Islet precursor cell (in vitro differentiated cells): ENCODE results near the gene RC3H1.
"Not testable (repeated sequence)": the region's sequence is repeated elsewhere in the genome, so short reads cannot be mapped to it uniquely, and the experiment has no call there.

Experiments
- DNase-seq: peaks from one replicate; pipeline ENCODE4 v3.0.0-alpha.2; 2018

The RC3H1 gene

DNA sequence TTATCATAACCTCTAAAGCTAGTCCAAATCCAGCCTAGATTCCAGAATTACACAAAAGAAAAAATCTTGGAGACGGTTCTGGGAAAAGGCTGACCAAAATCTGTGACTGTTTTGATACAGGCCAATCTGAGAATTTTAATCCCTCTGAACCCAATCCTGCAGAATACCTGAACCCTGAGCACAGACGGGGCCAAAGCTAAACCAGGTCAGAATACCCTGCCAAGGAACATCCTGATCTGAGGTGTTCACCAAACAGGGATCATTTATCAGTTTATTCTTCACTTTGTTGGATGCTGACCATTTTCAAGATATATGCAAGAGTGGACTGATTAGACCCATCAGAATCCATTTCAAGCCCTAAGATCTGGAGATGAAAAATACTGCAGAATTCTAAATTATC lies 3.6 kb downstream of the RC3H1 start:
- no peak for DNase-seq

DNA sequence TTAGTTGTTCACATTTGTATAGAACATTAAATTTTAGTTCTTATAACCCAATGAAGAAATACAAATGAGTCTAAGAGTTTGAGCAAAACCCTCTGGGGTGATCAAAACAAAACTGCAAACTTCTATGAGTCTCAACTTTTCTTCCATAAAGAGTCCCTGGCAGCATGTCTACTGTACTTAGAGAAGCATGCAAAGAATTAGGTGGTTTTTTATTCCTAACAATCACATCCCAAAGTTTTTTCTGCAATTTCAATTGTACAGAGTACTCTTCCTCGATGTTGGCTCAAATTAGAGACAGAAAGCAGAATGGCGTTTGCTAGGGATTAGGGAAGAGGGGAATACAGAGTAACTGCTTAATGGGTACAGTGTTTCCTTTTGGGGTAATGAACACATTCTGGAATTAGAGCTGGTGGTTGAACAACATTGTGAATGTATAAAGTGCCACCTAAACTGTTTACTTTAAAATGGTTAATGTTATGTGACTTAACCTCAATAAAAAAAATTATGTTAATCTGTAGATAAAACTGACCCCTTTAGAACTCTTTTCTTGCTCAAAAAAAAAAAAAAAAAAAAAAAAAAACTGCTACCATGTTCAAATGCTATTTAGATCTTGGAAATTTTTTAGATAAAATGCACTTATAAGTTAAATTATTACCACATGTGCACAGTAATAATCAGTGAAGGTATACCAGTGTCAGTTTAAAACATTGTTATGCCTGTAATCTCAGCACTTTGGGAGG lies 4.8 kb downstream of the RC3H1 start:
- DNase-seq: no peak

DNA sequence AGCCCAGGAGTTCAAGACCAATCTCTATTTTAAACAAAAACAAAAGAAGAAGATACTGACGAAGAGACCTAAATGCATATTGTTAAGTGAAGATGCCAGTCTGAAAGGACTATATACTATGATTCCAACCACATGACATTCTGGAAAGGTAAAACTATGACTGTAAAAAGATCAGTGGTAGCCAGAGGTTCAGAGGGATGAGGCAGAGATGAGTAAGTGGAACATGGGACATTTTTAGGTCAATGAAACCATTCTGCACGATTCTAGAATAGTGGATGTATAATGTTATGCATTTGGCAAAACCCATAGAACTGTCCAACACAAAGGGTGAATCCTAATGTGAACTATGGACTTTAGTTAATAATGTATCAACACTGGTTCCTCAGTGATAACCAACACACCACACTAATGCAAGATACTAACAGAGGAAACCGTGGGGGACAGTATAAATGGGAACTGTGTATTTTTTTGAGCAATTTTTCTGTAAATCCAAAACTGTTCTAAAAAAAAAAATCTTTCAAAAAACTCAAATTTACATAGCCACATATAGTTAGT lies 8.2 kb downstream of the RC3H1 start:
- no peak for DNase-seq

DNA sequence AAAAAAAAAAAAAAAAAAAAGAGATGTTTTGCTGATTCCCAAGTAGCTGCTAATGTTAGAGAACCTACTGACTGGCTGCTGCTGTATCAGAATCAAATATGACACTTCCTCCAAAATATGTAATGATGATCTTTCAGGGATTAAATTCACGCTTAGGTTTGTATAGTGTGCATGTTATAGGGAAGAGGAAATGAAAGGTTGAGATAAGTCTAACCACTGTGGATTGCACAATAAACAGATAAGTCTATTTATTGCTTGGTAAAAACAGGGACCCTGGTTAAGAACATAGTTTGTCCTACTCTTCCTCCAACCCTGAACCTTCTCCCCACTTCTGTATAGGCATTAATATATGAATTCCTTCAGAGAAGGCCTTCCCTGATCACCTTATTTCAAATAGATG lies 13.2 kb downstream of the RC3H1 start:
- no peak for DNase-seq

DNA sequence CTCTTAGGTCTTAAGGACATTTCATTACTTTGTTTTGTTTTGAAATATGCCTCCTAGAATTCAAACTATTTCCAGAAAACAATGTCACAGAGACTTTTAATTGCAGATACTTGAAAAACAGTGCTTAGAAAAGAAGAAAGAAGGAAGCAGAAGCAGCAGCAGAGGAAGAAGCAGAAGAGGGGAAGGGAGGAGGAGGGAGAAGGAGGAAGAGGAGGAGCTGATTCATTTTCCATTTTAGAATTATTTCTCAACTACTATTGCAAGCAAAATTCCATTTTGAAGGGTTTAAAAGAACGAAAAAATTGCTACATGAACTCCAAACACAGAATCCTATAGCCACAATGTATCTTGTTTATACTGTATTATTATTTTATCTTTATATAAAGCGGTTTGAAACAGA lies 13.9 kb downstream of the RC3H1 start:
- DNase-seq: no peak

DNA sequence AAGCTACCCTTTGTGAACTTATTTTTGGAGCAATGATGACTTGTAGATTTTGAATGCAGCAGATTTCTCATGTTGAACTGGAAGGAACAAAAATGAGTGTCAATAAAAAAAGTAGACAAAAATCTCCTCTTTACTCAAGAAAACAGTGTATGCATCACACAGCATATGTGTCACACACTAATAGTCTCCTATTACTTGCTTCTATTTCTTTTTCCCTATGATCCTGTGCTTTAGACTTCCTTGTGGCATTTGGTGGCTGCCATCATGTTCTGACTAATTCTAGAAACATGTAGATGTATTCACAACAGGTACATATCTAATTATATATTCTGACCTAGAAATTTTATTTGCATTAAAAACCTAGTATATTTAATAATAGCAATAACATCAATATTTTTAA lies 14.3 kb downstream of the RC3H1 start:
- DNase-seq: no peak

DNA sequence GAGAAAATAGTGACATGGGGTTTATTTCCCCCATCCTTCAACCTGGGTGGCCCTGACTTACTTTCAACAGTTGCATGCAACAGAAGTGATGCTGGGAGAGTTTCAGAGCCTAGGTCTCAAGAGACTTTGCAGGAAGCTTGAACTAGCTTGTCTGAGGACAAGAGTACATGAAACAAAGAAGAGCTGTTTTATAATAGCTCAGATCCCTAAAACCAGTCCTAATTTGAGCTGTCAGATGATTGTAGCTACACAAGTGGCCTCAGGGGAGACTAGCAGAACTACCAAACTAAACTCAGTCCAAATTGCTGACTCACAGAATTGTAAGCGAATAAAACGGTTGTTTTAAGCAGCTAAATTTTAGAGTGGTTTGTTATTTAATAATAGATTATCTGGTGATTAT lies 17.1 kb downstream of the RC3H1 start:
- DNase-seq: no peak

DNA sequence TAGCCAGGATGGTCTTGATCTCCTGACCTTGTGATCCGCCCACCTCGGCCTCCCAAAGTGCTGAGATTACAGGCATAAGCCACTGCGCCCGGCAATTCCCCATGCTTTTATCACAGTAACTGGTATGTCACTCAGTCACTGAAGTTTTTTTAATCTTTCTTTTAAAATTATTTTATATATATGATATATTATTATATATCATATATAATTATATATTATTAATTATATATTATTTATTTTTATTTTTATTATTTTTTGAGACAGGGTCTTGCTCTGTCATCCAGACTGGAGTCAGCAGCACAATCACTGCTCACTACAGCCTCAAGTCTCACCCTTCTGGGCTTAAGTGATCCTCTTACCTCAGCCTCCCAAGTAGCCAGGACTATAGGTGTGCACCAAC lies 18.3 kb downstream of the RC3H1 start:
- DNase-seq: no peak

DNA sequence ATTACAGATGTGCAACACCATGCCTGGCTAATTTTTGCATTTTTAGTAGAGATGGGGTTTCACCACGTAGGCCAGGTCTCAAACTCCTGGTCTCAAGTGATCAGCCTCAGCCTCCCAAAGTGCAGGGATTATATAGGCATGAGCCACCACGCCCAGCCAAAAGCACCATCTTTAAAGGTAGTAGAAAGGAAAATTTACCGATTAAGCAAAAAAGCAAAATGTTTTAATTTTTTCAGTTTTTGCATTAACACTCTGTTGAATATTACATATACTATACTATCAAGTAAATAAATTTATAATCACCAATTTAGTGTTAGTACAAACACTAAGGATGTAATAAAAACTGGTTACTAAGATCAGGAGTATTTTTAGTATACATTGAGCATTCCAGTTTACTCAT lies 20.6 kb downstream of the RC3H1 start:
- no peak for DNase-seq

DNA sequence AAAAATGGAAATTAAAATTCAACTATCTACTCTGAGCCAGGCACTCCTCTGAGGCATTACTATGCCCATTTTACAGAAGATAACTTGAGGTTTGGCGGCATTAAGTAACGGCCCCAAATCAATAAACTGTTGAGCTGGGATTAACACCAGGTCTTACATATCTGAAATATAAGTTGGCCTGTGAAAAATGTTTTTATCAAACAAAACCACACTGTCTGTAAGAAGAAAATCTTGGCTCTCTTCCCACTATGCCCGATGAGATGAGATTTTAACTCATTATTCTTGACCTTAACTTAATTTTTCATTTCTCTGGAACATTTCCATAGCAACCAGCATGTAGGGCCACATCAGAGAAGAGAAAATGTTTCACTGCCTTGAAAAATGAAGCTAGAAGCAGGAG lies 21.8 kb downstream of the RC3H1 start:
- DNase-seq: no peak

DNA sequence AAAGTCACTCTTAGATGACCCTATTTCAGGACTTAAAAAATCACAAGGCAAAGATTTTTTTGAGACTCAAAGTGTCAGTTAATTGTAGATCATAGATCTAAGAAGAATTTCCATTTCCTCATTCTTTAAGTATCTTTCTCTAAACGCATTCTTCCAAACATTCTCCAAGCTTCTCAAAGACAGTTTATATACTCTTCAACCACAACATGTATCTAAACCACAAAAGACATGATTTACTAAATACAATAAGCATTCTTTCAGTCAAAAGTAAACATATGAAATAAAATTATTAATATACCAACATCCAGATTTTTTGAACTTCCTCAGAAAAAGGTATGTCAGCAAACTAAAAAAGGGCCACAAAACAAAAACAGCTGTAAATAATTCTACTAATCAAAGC lies 24.4 kb downstream of the RC3H1 start:
- DNase-seq: no peak

DNA sequence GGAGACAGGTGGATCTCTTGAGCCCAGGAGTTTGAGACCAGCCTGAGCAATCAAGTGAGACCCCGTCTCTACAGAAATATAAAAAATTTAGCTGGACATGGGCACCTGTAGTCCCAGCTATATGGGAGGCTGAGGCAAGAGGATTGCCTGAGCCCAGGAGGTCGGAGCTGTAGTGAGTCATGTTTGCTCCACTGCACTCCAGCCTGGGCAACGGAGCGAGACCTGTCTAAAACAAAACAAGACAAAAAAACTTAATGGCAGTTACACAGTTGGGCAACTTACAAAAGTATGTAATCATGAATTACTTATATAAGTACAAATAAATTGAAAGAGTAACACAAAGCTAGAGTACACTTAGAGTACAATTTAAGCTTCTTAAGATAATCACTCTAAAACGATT lies 25.2 kb downstream of the RC3H1 start:
- no peak for DNase-seq

DNA sequence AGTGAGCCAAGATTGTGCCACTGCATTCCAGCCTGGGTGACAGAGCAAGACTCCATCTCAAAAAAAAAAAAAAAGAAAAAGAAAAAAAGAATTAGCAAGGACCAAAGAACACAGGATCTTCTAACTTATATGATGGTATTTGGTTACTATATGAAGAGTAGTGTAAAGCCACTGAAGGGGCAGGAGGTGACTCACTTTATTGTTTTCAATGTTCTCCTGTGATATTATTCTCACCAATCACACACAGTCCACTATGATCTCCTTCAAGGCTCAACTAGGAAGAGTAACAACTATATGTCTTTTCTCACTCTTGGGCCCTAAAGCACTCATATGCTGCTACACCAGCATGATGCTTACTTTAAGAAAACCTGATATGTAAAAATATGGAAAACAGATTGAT lies 26.7 kb downstream of the RC3H1 start:
- DNase-seq: no peak

DNA sequence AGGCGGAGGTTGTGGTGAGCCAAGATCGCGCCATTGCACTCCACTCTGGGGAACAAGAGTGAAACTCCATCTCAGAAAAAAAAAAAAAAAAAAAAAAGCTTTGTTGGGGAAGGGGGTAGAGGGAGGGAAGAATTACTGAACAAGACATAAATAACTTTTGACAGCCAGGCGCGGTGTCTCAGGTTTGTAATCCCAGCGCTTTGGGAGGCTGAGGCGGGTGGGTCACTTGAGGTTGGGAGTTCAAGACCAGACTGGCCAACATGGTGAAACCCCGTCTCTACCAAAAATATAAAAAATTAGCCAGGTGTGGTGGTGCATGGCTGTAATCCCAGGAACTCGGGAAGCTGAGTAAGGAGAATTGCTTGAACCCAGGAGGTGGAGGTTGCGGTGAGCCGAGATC lies 28.2 kb downstream of the RC3H1 start:
- DNase-seq: not testable (repeated sequence)

DNA sequence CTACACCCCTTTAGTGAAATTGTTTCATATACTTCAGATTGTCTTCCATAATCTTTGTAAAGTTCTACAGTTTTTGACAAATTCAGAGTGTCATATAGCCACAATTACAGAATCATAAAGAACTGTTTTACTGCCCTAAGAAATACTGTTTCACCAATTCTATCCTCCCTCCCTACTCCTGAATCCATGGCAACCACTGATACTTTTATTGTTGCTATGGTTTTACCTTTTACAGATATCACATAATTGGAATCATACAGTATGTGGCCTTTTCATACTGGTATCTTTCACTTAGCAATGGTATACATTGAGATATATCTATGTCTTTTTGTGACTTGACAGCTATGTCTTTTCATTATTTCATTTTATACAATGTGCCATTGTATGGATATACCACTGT lies 34.1 kb downstream of the RC3H1 start:
- no peak for DNase-seq

DNA sequence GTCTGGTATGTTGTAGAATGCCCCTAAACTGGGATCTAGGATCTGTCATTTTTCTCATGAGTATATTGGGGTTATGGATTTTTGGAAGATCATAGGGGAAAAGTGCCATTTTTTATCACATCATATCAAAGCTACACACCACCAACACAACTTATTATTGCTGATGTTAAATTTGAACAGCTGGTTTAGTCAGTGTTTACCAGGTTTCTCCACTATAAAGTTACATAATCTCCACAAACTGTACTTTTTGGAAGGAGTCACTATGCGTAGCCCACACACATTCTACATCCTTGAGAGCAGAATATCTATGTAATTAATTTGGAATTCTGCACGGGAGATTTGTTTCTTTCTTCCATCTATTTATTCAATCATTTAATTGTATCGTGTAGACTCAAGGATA lies 35.2 kb downstream of the RC3H1 start:
- no peak for DNase-seq

DNA sequence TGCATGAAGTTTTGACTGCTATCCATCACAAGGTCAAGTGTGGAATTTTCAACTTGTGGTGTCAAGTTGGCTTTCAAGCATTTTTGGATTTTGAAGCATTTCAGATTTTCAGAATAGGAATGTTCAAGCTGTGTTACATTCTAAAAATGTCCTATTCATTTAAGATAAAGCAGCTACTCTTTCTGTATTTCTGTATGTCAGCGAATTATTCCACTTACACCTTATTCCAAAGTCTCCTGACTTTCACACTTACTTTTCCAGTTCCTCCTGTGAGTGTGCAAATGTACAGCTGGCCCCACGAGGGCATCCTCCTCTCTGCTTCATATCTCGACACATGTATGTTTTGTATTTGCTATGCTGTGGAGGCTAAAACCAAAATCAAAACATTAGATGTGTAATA lies 51.9 kb downstream of the RC3H1 start:
- DNase-seq: no peak

DNA sequence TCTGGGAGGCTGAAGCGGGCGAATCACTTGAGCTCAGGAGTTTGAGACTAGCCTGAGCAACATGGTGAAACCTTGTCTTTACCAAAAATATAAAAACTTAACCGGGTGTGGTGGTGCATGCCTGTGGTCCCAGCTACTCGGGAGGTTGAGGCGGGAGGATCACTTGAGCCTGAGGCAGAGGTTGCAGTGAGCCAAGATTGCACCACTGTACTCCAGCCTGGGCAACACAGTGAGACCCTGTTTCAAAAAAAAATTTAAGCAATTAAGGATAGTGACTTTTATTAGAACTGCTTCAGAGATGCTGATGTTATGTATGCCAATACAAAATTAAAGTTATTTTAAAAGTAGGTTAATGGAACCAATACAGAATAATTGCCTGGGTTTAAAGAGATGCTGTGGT lies 56.3 kb downstream of the RC3H1 start:
- not testable (repeated sequence) for DNase-seq

DNA sequence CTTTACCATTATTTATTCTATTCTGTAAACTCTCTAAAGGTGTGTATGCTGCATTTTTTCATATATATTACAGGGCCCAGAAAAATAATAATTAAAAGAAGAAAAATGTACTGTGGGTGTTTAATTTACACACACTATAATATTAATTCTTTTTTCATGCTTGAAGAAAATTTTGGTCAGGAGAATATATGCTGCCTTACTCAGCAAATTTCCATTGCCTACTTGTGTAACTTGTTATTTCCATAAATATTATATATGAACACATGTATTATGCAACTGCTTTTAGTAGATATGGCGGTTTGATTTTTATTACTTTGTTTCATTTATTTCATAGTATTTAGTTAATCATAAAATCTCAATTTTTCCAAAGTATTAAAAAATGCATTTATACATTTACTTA lies 58.7 kb downstream of the RC3H1 start:
- DNase-seq: no peak

DNA sequence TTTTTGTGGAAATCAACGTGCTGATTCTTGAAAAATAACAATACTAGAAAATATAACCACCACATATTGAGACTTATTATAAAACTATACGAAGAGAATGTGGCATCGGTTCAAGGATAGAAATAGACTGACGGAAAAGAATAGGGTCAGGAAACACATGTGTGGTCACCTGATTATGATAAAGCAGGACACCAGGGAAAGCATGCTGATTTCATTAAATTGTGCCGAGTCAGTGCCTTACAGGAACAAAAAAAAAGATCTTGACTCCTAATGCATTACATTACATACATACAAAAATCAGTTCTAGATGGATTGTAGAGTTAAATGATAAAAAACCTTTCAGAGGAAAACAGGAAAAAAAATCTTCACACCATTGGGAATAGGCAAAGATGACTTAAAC lies 61.5 kb downstream of the RC3H1 start:
- no peak for DNase-seq

DNA sequence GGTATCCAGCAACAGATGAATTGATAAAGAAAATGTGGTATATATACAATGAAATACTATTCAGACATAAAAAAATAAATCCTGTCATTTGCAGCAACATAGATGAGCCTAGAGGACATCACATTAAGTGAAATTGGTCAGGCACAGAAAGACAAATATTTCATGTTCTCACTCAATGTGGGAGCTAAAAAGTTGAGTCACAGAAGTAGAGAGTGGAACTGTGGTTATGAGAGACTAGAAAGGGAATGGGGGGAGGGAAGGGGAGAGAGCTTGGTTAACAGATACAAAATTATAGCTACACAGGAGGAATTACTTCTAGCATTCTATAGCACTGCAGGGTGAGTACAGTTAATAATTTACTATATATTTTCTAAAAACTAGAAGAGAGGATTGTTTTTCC lies 68.0 kb downstream of the RC3H1 start:
- no peak for DNase-seq

DNA sequence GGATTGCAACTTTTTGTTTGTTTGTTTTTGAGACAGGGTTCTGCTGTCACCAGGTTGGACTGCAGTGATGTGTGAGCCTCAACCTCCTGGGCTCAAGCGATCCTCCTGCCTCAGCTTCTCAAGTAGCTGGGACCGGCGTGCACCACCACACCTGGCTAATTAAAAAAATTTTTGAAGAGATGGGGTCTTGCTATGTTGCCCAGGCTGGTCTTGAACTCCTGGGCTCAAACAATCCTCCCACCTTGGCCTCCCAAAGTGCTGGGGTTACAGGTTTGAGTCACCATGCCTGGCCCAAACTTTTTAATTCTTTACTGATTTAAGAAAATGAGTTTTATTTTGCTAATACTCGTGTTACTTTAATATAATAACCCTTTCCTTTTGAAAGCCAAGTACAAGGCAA lies 73.6 kb downstream of the RC3H1 start:
- no peak for DNase-seq

DNA sequence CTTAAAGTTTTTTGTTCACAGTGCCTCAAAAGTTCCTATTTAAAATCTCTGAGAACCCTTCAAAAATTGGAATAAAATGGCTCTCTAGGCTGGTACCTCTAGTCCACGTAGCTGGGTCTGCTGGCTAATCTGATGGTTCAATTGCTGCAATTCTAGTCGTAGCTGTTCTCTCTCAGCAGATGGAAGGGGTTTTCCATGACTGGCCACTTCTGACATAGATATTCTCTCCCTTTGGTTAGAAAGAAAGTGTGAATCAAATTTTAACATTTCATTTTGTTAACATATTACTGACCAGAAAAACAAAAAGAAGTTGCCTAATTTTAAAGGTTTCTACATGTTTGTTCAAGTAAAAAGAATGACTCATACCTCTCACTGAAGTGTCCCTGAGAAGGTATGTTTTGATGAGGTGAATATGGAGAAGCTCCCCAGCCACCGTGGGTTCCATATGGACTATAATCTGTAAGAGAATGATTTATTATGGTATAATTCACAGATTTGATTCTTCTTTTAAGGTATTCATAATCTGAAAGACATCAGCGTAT lies 75.7 kb downstream of the RC3H1 start:
- DNase-seq: no peak

DNA sequence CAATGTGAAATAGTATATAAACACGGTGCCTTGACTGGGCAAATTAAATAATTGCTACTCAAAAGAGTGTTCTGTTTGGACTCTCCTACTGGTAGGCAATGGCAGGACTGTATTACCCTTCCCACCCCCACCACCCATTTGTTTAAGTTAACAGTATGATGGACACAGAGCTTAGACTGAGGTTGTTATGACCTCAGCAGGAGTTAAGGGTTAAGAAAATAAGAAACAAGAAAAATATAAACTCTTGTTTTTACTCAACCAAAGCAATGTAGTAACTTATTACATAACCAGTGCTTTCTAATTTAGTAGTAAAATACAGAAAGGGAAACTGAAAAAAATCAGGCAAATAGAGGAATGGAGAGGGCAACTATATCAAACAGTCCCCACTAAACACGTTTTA lies 85.1 kb downstream of the RC3H1 start:
- no peak for DNase-seq

DNA sequence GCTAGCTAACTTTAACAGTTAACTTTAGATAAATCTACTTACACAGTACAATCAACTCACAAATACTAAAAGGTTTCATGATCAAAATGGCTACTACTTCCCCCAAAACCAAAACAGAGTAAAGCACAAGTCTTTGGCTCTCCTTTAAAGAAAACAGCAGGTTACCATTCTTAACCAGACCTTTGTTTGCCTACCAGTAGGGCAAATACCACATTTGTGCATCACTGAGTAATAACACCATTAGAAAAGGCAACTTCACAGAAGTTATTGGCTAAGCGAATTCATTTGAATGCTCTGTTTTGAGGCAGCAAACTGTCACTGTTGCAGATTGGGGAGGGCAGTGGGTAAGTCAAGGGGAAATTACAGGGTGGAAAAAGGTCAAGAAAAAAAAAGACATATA lies 87.7 kb downstream of the RC3H1 start:
- DNase-seq: no peak
